GM23248 (cell line): ENCODE results near the gene NBEA.

Experiments
- EZH2 ChIP-seq: fragments of 200-600 bp; sonication (generic); IDR thresholded peaks from 2 replicates; pipeline ENCODE4 v1.6.1; 2018; ENCODE audit warnings: antibody characterized with exemption, mild to moderate bottlenecking; ENCODE audit not compliant: insufficient read depth, poor library complexity, severe bottlenecking
- EZH2phosphoT487 ChIP-seq: fragments of 200-600 bp; sonication (generic); IDR thresholded peaks from 2 replicates; pipeline ENCODE4 v1.6.1; 2018; ENCODE audit warnings: antibody characterized with exemption, moderate library complexity, mild to moderate bottlenecking, low read depth; ENCODE audit not compliant: insufficient read depth

- TF ChIP-seq EZH2, result no peak
- TF ChIP-seq EZH2phosphoT487, result no peak
These were observed 730.5 kb downstream of the NBEA start for GRCh38 chr13:35672611-35673010.
